ENCODE data around the gene MYO1B.

DNA sequence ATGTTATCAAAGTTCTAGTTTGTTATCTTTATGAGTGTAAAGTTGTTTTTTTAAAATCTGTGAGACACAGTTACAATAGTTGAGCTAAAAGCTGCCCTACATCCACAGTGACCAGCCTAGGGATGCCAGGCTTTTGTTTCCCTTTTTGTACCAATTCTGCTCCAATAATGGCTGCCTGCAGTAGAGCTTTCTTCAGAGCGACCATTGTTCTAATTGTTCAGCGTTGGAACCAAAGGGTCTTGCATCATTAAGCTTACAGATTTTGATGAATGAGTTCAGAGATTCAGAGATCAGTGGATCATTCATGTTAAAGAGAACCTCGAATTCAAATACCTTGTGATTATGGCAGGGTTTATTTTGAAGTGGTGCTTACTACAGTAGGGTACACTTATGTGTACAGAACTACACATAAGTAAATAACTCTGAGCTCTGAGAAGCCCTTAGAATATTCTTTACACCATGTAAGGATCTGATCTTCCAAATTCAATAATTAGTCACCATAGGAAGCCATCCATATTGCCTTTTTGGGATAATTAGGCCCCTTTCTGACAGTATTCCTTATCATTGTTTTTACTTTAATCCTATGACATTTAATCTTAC lies 157.9 kb downstream of the MYO1B start:
- no peak for TF ChIP-seq POLR2A (IDR thresholded peaks at IDR 0.05)
- TF ChIP-seq, protein P1, sequence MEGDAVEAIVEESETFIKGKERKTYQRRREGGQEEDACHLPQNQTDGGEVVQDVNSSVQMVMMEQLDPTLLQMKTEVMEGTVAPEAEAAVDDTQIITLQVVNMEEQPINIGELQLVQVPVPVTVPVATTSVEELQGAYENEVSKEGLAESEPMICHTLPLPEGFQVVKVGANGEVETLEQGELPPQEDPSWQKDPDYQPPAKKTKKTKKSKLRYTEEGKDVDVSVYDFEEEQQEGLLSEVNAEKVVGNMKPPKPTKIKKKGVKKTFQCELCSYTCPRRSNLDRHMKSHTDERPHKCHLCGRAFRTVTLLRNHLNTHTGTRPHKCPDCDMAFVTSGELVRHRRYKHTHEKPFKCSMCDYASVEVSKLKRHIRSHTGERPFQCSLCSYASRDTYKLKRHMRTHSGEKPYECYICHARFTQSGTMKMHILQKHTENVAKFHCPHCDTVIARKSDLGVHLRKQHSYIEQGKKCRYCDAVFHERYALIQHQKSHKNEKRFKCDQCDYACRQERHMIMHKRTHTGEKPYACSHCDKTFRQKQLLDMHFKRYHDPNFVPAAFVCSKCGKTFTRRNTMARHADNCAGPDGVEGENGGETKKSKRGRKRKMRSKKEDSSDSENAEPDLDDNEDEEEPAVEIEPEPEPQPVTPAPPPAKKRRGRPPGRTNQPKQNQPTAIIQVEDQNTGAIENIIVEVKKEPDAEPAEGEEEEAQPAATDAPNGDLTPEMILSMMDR (IDR thresholded peaks at IDR 0.05): no peak

Data from vagina (tissue), 2 donors.